Measurements from ENCODE around the gene STAB2. TPM values are rescaled to one million over a fixed set of nuclear protein-coding genes. Genes with fewer than 3 reads are reported as not detected.

STAB2 gene
- total and polyA plus RNA-seq, 4 donors: 3.4 to 42.6 (median 16.6) TPM

GRCh38 chr12:103573185-103573584 is 13.9 kb upstream of the STAB2 start:
- no peak for DNase-seq (ENCODE audit: low spot score)
- Histone ChIP-seq H3K4me3 (ENCODE audit: low read depth in 1 of 3, low read length in 3 of 3) (no peak overlapping the region), H3K27me3 (ENCODE audit: control insufficient read depth in 4 of 4, insufficient read depth in 4 of 4, low read length in 3 of 4) (no peaks in the 10 kb centered on the region), H3K27ac (ENCODE audit: low read depth in 1 of 2, low read length in 2 of 2) (no peak overlapping the region), H3K9me3 (ENCODE audit: control insufficient read depth in 4 of 4, low read length in 3 of 4) (no peaks in the 10 kb centered on the region), H3K4me1 (ENCODE audit: control insufficient read depth in 4 of 4, insufficient read depth in 4 of 4, low read length in 3 of 4) (peaks cover 0 to 8% (median 3%) of the 10 kb centered on the region in 4 donors), H3K9ac (ENCODE audit: low read depth in 1 of 2, low read length in 2 of 2) (no peak overlapping the region), H3K36me3 (ENCODE audit: control insufficient read depth in 4 of 4, insufficient read depth in 3 of 4, low read depth in 1 of 4, low read length in 3 of 4) (no peaks in the 10 kb centered on the region)
- WGBS: 54% methylated on average over 3 of the region's 3 CpGs
- TF ChIP-seq TAF1 (conservative IDR thresholded peaks at IDR 0.05): no peak
- TF ChIP-seq REST (IDR thresholded peaks at IDR 0.05): no peak
- no peak for TF ChIP-seq FOXA2 (IDR thresholded peaks at IDR 0.05)
- no peak for TF ChIP-seq YY1 (IDR thresholded peaks at IDR 0.05)
- no peak for TF ChIP-seq EGR1 (IDR thresholded peaks at IDR 0.05; ENCODE audit: low read depth in 2 of 2)
- TF ChIP-seq MAX (IDR thresholded peaks at IDR 0.05): no peak
- no peak for TF ChIP-seq FOXA1 (IDR thresholded peaks at IDR 0.05)
- TF ChIP-seq HNF4A (conservative IDR thresholded peaks at IDR 0.05): no peak
- TF ChIP-seq JUND (IDR thresholded peaks at IDR 0.05): no peak
- TF ChIP-seq GABPA (IDR thresholded peaks at IDR 0.05 in 1 of 2, conservative IDR thresholded peaks at IDR 0.05 in 1 of 2): no peak
- no peak for TF ChIP-seq ATF3 (IDR thresholded peaks at IDR 0.05)
- TF ChIP-seq RAD21 (IDR thresholded peaks at IDR 0.05): no peak
- no peak for TF ChIP-seq RXRA (IDR thresholded peaks at IDR 0.05)
- TF ChIP-seq ZBTB33 (IDR thresholded peaks at IDR 0.05): no peak

GRCh38 chr12:103578926-103579325 is 8.1 kb upstream of the STAB2 start:
- Histone ChIP-seq H3K27me3 (ENCODE audit: control insufficient read depth in 4 of 4, insufficient read depth in 4 of 4, low read length in 3 of 4) (peaks cover 0 to 2% (median 0%) of the 10 kb centered on the region in 4 donors), H3K4me3 (ENCODE audit: low read depth in 1 of 3, low read length in 3 of 3) (no peak overlapping the region), H3K9me3 (ENCODE audit: control insufficient read depth in 4 of 4, low read length in 3 of 4) (no peaks in the 10 kb centered on the region), H3K36me3 (ENCODE audit: control insufficient read depth in 4 of 4, insufficient read depth in 3 of 4, low read depth in 1 of 4, low read length in 3 of 4) (no peaks in the 10 kb centered on the region), H3K4me1 (ENCODE audit: control insufficient read depth in 4 of 4, insufficient read depth in 4 of 4, low read length in 3 of 4) (peaks cover 0 to 8% (median 3%) of the 10 kb centered on the region in 4 donors), H3K27ac (ENCODE audit: low read depth in 1 of 2, low read length in 2 of 2) (no peak overlapping the region), H3K9ac (ENCODE audit: low read depth in 1 of 2, low read length in 2 of 2) (no peak overlapping the region)
- no peak for DNase-seq (ENCODE audit: low spot score)
- TF ChIP-seq ATF3 (IDR thresholded peaks at IDR 0.05): no peak
- TF ChIP-seq FOXA2 (IDR thresholded peaks at IDR 0.05): no peak
- no peak for TF ChIP-seq TAF1 (conservative IDR thresholded peaks at IDR 0.05)
- no peak for TF ChIP-seq YY1 (IDR thresholded peaks at IDR 0.05)
- no peak for TF ChIP-seq RXRA (IDR thresholded peaks at IDR 0.05)
- TF ChIP-seq JUND (IDR thresholded peaks at IDR 0.05): no peak
- TF ChIP-seq MAX (IDR thresholded peaks at IDR 0.05): no peak
- TF ChIP-seq GABPA (IDR thresholded peaks at IDR 0.05 in 1 of 2, conservative IDR thresholded peaks at IDR 0.05 in 1 of 2): no peak
- no peak for TF ChIP-seq CTCF (IDR thresholded peaks at IDR 0.05; ENCODE audit: low read depth, low read length, missing input control)
- 71% methylated on average over 2 of the region's 2 CpGs for WGBS

Data from liver (tissue), 9 donors.